Mesenchymal stem cell (in vitro differentiated cells and primary cell): ENCODE measurements around the gene CHCHD3.
A peak's percentile ranks its signal among the peaks of the same experiment; 100 is the strongest.

Source experiments
- DNase-seq: peaks from one replicate; pipeline ENCODE4 v3.0.0-alpha.2; 2013
- H2AFZ ChIP-seq: one replicate; pipeline ENCODE4 v1.6.1; 2013; ENCODE audit warnings: low read depth, mild to moderate bottlenecking, control low read depth, inconsistent platforms, low read length, moderate library complexity
- H2AK5ac ChIP-seq: 2 replicates; pipeline ENCODE4 v1.6.1; 2013; ENCODE audit warnings: low read length, moderate library complexity, mild to moderate bottlenecking, inconsistent platforms; ENCODE audit not compliant: severe bottlenecking
- H2BK120ac ChIP-seq: one replicate; pipeline ENCODE4 v1.6.1; 2013; ENCODE audit warnings: low read depth, mild to moderate bottlenecking, inconsistent platforms, low read length, moderate library complexity
- H2BK12ac ChIP-seq, 2 experiments: one replicate each; pipeline ENCODE4 v1.6.1; 2013; ENCODE audit warnings: inconsistent platforms in 2 of 2, low read length in 2 of 2, mild to moderate bottlenecking in 2 of 2, moderate library complexity in 2 of 2, control low read depth in 1 of 2
- H2BK15ac ChIP-seq: one replicate; pipeline ENCODE4 v1.6.1; 2013; ENCODE audit warnings: mild to moderate bottlenecking, low read depth, inconsistent platforms; ENCODE audit not compliant: poor library complexity, severe bottlenecking
- H2BK5ac ChIP-seq: 2 replicates; pipeline ENCODE4 v1.6.1; 2013; ENCODE audit warnings: low read depth, mild to moderate bottlenecking, low read length, control low read depth, inconsistent platforms; ENCODE audit not compliant: poor library complexity, severe bottlenecking
- H3K14ac ChIP-seq, 2 experiments: one replicate each; pipeline ENCODE4 v1.6.1; 2013; ENCODE audit warnings: inconsistent platforms in 2 of 2, low read length in 2 of 2, control low read depth in 1 of 2, mild to moderate bottlenecking in 1 of 2, moderate library complexity in 1 of 2
- H3K18ac ChIP-seq, 2 experiments: one replicate each; pipeline ENCODE4 v1.6.1; 2013; ENCODE audit warnings: inconsistent platforms in 2 of 2, low read length in 2 of 2, control low read depth in 1 of 2, low read depth in 1 of 2, mild to moderate bottlenecking in 1 of 2
- H3K23ac ChIP-seq, 2 experiments: one replicate each; pipeline ENCODE4 v1.6.1; 2013; ENCODE audit warnings: inconsistent platforms in 2 of 2, low read length in 2 of 2, mild to moderate bottlenecking in 2 of 2, moderate library complexity in 2 of 2, control low read depth in 1 of 2
- H3K27ac ChIP-seq: 2 replicates; pipeline ENCODE4 v1.5.1; 2013; ENCODE audit warnings: mild to moderate bottlenecking, moderate library complexity, low read length, control low read depth, inconsistent platforms; ENCODE audit not compliant: poor library complexity, severe bottlenecking
- H3K27me3 ChIP-seq, 2 experiments: 2 replicates each; pipeline versions ENCODE4 v1.6.1 to v1.7.0; 2013; ENCODE audit warnings: low read length in 2 of 2, mild to moderate bottlenecking in 2 of 2, moderate library complexity in 2 of 2, control low read depth in 1 of 2, inconsistent platforms in 1 of 2; ENCODE audit not compliant: control insufficient read depth in 1 of 2, insufficient read depth in 1 of 2
- H3K36me3 ChIP-seq, 2 experiments: 2 replicates each; pipeline versions ENCODE4 v1.6.1 to v1.7.0; 2013; ENCODE audit warnings: low read length in 2 of 2, control low read depth in 1 of 2, inconsistent platforms in 1 of 2, low read depth in 1 of 2, mild to moderate bottlenecking in 1 of 2; ENCODE audit not compliant: insufficient read depth in 2 of 2, control insufficient read depth in 1 of 2
- H3K4ac ChIP-seq, 2 experiments: one replicate each; pipeline ENCODE4 v1.6.1; 2013; ENCODE audit warnings: inconsistent platforms in 2 of 2, low read length in 2 of 2, mild to moderate bottlenecking in 2 of 2, moderate library complexity in 2 of 2, control low read depth in 1 of 2, low read depth in 1 of 2
- H3K4me1 ChIP-seq: 2 replicates; pipeline ENCODE4 v1.6.1; 2013; ENCODE audit warnings: low read depth, low read length, control low read depth; ENCODE audit not compliant: control insufficient read depth, insufficient read depth
- H3K4me2 ChIP-seq: 2 replicates; pipeline ENCODE4 v1.6.1; 2013; ENCODE audit warnings: low read length, mild to moderate bottlenecking, inconsistent platforms; ENCODE audit not compliant: poor library complexity, severe bottlenecking
- H3K4me3 ChIP-seq, 2 experiments: 2 replicates each; pipeline versions ENCODE4 v1.5.1 to v1.7.0; 2013; ENCODE audit warnings: low read length in 2 of 2, mild to moderate bottlenecking in 2 of 2, control low read depth in 1 of 2, low read depth in 1 of 2; ENCODE audit not compliant: insufficient read depth in 1 of 2
- H3K79me1 ChIP-seq: replicated peaks from 2 replicates; pipeline ENCODE4 v1.6.1; 2013; ENCODE audit warnings: mild to moderate bottlenecking, control low read depth, low read length, inconsistent platforms; ENCODE audit not compliant: poor library complexity, severe bottlenecking
- H3K9ac ChIP-seq: 2 replicates; pipeline ENCODE4 v1.7.0; 2013; ENCODE audit warnings: mild to moderate bottlenecking, low read length, moderate library complexity
- H3K9me3 ChIP-seq: 2 replicates; pipeline ENCODE4 v1.7.0; 2013; ENCODE audit warnings: mild to moderate bottlenecking, low read length; ENCODE audit not compliant: control insufficient read depth
- H4K8ac ChIP-seq: one replicate; pipeline ENCODE4 v1.6.1; 2013; ENCODE audit warnings: inconsistent platforms, mild to moderate bottlenecking, low read length, moderate library complexity
- H4K91ac ChIP-seq: one replicate; pipeline ENCODE4 v1.6.1; 2013; ENCODE audit warnings: mild to moderate bottlenecking, low read length, inconsistent platforms
- WGBS: methylation state at CpG from one replicate; pipeline ENCODE4 v1.1.7; 2013; ENCODE audit warnings: mixed read lengths; 5-methylcytosine and 5-hydroxymethylcytosine counted together

Gene CHCHD3

DNA sequence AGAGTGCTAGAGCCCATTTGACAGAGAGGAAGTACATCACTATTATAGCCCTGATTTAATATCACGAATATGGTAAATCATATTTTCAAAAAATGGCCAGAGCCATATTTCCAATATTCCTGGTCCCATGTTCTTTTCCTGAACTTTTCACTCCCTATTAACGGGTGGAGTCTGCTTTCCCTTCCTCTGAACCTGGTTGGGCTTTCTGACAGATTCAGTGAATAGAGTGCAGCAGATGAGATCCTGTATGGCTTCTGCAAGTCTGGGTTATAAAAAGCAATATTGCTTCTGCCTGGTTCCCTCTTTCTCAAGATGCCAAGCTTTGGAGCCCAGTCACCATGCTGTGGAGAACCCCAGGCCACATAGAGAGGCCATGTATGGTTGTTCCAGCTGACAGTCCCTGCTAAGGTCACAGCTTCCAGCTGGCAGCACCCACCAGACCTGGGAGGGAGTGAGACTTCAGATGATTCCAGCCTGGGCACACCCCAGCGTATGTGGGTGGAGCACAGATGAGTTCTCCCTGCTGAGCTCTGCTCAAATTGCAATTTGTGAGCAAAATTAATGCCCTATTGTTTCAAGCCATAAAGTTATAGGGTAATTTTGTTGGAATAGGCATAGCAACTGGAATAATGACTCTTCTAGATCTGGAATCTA is 17.9 kb upstream of the CHCHD3 start:
- no peaks in the 10 kb centered on the region for H3K4me1 ChIP-seq
- H3K4ac ChIP-seq, result no peak overlapping the region
- H4K8ac ChIP-seq, result no peak overlapping the region
- no peak overlapping the region for H3K27ac ChIP-seq
- H2BK15ac ChIP-seq, result no peak overlapping the region
- no peak overlapping the region for H3K14ac ChIP-seq
- H2BK12ac ChIP-seq, result no peak overlapping the region
- no peak overlapping the region for H2BK5ac ChIP-seq
- peaks cover 7 to 23% of the 10 kb centered on the region in 2 experiments for H3K27me3 ChIP-seq
- H3K18ac ChIP-seq, result no peak overlapping the region
- H4K91ac ChIP-seq, result no peak overlapping the region
- no peak overlapping the region for H2AFZ ChIP-seq
- H3K79me1 ChIP-seq, result no peaks in the 10 kb centered on the region
- H3K9me3 ChIP-seq, result no peaks in the 10 kb centered on the region
- H3K36me3 ChIP-seq, result no peaks in the 10 kb centered on the region
- H2AK5ac ChIP-seq, result no peak overlapping the region
- WGBS, result 85% methylated on average over 3 of the region's 3 CpGs
- no peak overlapping the region for H3K4me2 ChIP-seq
- H3K4me3 ChIP-seq, result no peak overlapping the region
- H3K9ac ChIP-seq, result no peak overlapping the region
- no peak for DNase-seq
- no peak overlapping the region for H2BK120ac ChIP-seq
- H3K23ac ChIP-seq, result no peak overlapping the region

DNA sequence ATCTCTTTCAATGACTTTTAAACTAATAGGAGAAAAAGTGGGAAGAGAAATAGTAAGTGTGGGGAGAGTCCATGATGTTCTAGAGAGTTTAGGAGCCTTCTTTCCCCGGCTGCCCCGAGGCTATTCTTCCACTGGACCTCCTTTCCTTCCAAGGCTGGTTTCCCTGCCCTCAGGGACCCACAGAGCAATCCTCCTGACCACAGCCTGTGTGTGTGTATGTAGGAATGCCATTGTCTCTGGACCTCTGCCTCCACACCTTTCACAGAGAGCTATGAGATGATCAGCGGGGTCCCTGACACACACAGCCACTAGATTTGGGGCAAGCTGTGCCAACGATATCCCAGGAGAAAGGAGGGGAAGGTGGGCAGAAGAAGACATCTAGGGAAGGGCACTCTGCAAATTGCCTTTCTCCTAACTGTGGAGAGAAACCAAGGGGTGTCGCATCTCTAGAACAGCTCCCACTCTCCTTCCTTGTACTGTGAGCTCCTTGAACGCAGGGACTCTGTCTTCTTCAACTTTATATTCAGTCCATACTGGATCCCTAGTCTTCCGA is 13.3 kb upstream of the CHCHD3 start:
- Histone ChIP-seq H3K14ac (no peak overlapping the region), H3K27me3 (peaks cover 0 to 18% of the 10 kb centered on the region in 2 experiments), H3K36me3 (no peaks in the 10 kb centered on the region), H3K27ac (no peak overlapping the region), H4K91ac (no peak overlapping the region), H3K18ac (no peak overlapping the region), H2BK12ac (no peak overlapping the region), H2BK120ac (no peak overlapping the region), H3K4ac (no peak overlapping the region), H3K9ac (no peak overlapping the region), H2BK15ac (no peak overlapping the region), H2AFZ (no peak overlapping the region), H3K4me1 (no peaks in the 10 kb centered on the region), H3K9me3 (no peaks in the 10 kb centered on the region), H2AK5ac (no peak overlapping the region), H3K79me1 (no peaks in the 10 kb centered on the region), H2BK5ac (no peak overlapping the region), H3K23ac (no peak overlapping the region), H3K4me3 (no peak overlapping the region), H3K4me2 (no peak overlapping the region), H4K8ac (no peak overlapping the region)
- 85% methylated on average over 4 of the region's 7 CpGs for WGBS
- DNase-seq, result no peak

DNA sequence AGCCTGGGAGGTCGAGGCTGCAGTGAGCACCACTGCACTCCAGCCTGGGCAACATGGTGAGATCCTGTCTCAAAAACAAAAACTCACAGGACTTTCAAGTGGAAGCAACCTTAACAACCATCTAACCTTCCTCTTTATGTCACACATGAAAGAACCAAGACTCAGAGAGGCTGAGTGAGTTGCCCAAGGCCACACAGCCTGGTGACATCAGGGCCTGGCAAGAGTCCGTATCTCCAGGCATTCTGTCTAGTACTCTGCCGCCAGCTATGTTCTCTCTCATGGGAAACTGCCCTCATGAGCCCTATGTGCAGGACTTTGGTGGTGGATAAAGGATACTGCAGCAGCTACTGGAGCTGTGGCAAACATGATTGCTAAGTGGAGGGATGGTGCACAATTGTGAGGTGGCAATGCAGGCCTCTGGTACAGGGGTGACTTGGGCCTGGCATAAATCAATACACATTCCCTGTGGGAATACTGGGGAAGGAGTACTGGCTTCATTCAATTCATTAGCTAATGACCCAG is 10.1 kb upstream of the CHCHD3 start:
- Histone ChIP-seq H3K4me1 (no peaks in the 10 kb centered on the region), H3K4me3 (no peak overlapping the region), H3K9me3 (no peaks in the 10 kb centered on the region), H2AK5ac (no peak overlapping the region), H3K36me3 (no peaks in the 10 kb centered on the region), H3K23ac (no peak overlapping the region), H4K91ac (no peak overlapping the region), H2AFZ (no peak overlapping the region), H2BK12ac (no peak overlapping the region), H3K79me1 (no peaks in the 10 kb centered on the region), H3K9ac (no peak overlapping the region), H3K18ac (no peak overlapping the region), H2BK120ac (no peak overlapping the region), H3K14ac (no peak overlapping the region), H4K8ac (no peak overlapping the region), H3K4me2 (no peak overlapping the region), H3K27ac (no peak overlapping the region), H2BK5ac (no peak overlapping the region), H3K27me3 (peaks cover 0 to 4% of the 10 kb centered on the region in 2 experiments), H2BK15ac (no peak overlapping the region), H3K4ac (no peak overlapping the region)
- WGBS, result 75% methylated on average over 3 of the region's 3 CpGs
- DNase-seq, result no peak

DNA sequence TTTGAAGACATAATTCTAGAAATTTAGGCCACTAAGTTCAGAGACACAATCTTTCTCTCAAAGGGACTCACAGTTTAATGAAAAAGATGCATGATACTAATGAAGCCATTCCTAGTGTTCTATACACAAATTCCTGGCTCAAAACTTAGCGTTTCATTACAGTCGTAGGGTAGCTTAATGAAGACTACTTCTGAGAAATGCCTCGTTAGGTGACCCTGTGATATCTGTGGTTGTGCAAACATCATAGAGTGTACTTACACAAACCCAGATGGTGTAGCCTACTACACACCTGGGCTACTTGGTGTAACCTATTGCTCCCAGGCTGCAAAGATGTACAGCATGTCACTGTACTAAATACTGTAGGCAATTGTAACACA is 488 bp upstream of the CHCHD3 start:
- WGBS, result 97% methylated on average over 3 of the region's 3 CpGs
- Histone ChIP-seq H2BK15ac (no peak overlapping the region), H3K36me3 (peaks cover 0 to 8% of the 10 kb centered on the region in 2 experiments), H3K27me3 (no peaks in the 10 kb centered on the region), H2BK5ac (no peak overlapping the region), H3K14ac (no peak overlapping the region), H3K79me1 (no peaks in the 10 kb centered on the region), H3K4me2 (no peak overlapping the region), H3K23ac (no peak overlapping the region), H2AFZ (no peak overlapping the region), H3K9ac (no peak overlapping the region), H2BK120ac (no peak overlapping the region), H3K4me1 (no peaks in the 10 kb centered on the region), H4K91ac (no peak overlapping the region), H2BK12ac (no peak overlapping the region), H2AK5ac (no peak overlapping the region), H3K18ac (no peak overlapping the region), H3K4me3 (peak overlapping the region in 1 of 2 experiments; percentile 56), H3K27ac (no peak overlapping the region), H3K4ac (no peak overlapping the region), H4K8ac (no peak overlapping the region), H3K9me3 (no peaks in the 10 kb centered on the region)
- no peak for DNase-seq
